Heart left ventricle (tissue), 16 donors: ENCODE results near the gene SCLT1. TPM values are rescaled to one million over a fixed set of nuclear protein-coding genes. Genes with fewer than 3 reads are reported as not detected.

Source experiments
- ATAC-seq, 4 donors: fragments of 200-7000 bp; cut with Tn5 transposase; one replicate each; pipeline ENCODE4 v1.9.1; 2020 to 2022; ENCODE audit warnings: moderate library complexity in 4 of 4, mild to moderate bottlenecking in 3 of 4, moderate number of reproducible peaks in 1 of 4
- DNase-seq, 5 donors: peaks; one replicate each; pipeline ENCODE4 v3.0.0-alpha.2; 2020
- H3K27ac ChIP-seq, 12 donors: fragments of 200-600 bp; sonication (generic) in 4 of 12; one replicate each; pipeline versions ENCODE4 v1.5.0 to v1.8.0; 2016 to 2022; ENCODE audit warnings: mild to moderate bottlenecking in 2 of 12
- H3K27me3 ChIP-seq, 9 donors: fragments of 200-600 bp; sonication (generic) in 2 of 9; one replicate each; pipeline versions ENCODE4 v1.5.1 to v1.8.0; 2016 to 2022; ENCODE audit warnings: mild to moderate bottlenecking in 3 of 9
- H3K36me3 ChIP-seq, 9 donors: fragments of 200-600 bp; sonication (generic) in 2 of 9; one replicate each; pipeline versions ENCODE4 v1.5.0 to v1.8.0; 2018 to 2022; ENCODE audit warnings: mild to moderate bottlenecking in 2 of 9
- H3K4me1 ChIP-seq, 12 donors: fragments of 200-600 bp; sonication (generic) in 4 of 12; one replicate each; pipeline versions ENCODE4 v1.5.0 to v1.8.0; 2016 to 2022; ENCODE audit warnings: mild to moderate bottlenecking in 3 of 12
- H3K4me3 ChIP-seq, 12 donors: fragments of 200-600 bp; sonication (generic) in 4 of 12; one replicate each; pipeline versions ENCODE4 v1.5.0 to v1.8.0; 2017 to 2022; ENCODE audit warnings: mild to moderate bottlenecking in 9 of 12, moderate library complexity in 4 of 12
- H3K9me3 ChIP-seq, 12 donors: fragments of 200-600 bp; sonication (generic) in 4 of 12; one replicate each; pipeline versions ENCODE4 v1.5.0 to v1.8.0; 2016 to 2022; ENCODE audit warnings: mild to moderate bottlenecking in 1 of 12
- CTCF ChIP-seq, 12 donors: fragments of 200-600 bp; sonication (generic) in 4 of 12; IDR thresholded peaks; one replicate each; pipeline versions ENCODE4 v1.5.0 to v1.8.0; 2018 to 2022; ENCODE audit warnings: antibody characterized with exemption in 12 of 12, mild to moderate bottlenecking in 5 of 12
- POLR2A ChIP-seq, 2 donors: fragments of 450-650 bp; IDR thresholded peaks; one replicate each; pipeline ENCODE4 v1.6.1; 2017; ENCODE audit warnings: antibody characterized with exemption in 2 of 2, mild to moderate bottlenecking in 2 of 2, moderate library complexity in 2 of 2
- WGBS, 4 donors: extraction: QIAGEN DNeasy Blood & Tissue Kit in 2 of 4; methylation state at CpG; one replicate each; pipeline versions ENCODE4 v1.1.5 to v1.1.7; 2013 to 2018; 5-methylcytosine and 5-hydroxymethylcytosine counted together
- intact Hi-C, 10 donors: fragments of 100-400 bp; cut with DNase I; formaldehyde crosslinking; loops; one replicate each; pipeline versions ENCODE4 v1.11.1 to v1.14.2; 2022
- polyA plus RNA-seq, 2 donors: library from polyadenylated mRNA; stranded (reverse); fragments of 200-250 nt; gene quantifications; one replicate each; pipeline ENCODE4 v1.2.3, GENCODE V29; 2013
- total RNA-seq, 9 donors: library from RNA; depleted of rRNA in 2 of 9; stranded (reverse); fragments of >200 nt in 2 of 9; fragmentation: NEBNext Ultra II Directional in 3 of 9; extraction: Animal tissue kit (Norgen Biotek cat#: 25700) in 3 of 9; gene quantifications; one replicate each; pipeline versions ENCODE4 v1.1.0 to v1.2.4, GENCODE V29; 2016 to 2023
- donor health status: ischemic (EF 13 %, LVEDD 7.1; RV severe dilation, severe dysfunction).
- donor health status: healthy with polysubstance abuse.
- donor health status: DM: no; HTN: yes; CAD: no.
- donor health status: DM: no; HTN: no; CAD: no.
- donor health status: ischemic (EF 25% LVEDD 6.9; RV normal size, moderate dysfunction).
- donor health status: ischemic (EF 25% LVEDD 5.7; RV mildly dilated, moderate dysfunction).
- donor health status: healthy.
- donor health status: DM: yes; HTN: yes; CAD: no.
- donor health status: ischemic (EF 35%, LVEDD 5.7; RV mildly dilated, moderate dysfunction).
- donor health status: nonischemic (EF 11% LVEDD 7.7; RV severe dilation, severe dysfunction).
- donor health status: DM: yes; HTN: yes; CAD: no.
- donor health status: PGD.
- donor health status: ischemic (EF 29% LVEDD 5.4; RV normal size, mild dysfunction).
- donor health status: nonischemic (EF 23%, LVEDD 6.1; RV moderate dilation, normal function).

Gene SCLT1
- total and polyA plus RNA-seq, 11 donors, result 3.4 to 13.7 (median 10.1) TPM

DNA sequence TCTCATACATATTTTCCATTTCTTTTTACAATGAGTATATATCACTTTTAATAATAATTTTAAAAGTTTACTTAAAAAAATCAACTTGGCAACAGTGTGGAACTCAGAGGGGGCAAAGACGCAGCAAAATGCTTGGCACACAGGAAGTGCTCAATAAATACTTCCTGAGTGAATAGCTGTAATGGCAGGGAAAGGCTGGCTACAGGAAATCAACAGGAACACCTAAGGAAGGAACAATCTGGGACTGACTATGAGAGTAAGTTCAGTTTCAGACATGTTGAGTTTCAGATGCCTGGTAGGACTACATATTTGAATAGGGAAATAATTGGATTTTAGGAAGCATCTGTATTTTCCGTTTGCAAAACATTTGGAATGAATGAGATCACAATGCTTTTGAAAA lies 137.6 kb downstream of the SCLT1 start:
- no peaks in the 10 kb centered on the region for H3K9me3 ChIP-seq
- peaks cover 0 to 3% (median 0%) of the 10 kb centered on the region in 12 donors for H3K4me1 ChIP-seq
- H3K27ac ChIP-seq, result no peak overlapping the region
- DNase-seq, result no peak
- H3K4me3 ChIP-seq, result no peak overlapping the region
- TF ChIP-seq CTCF (IDR thresholded peaks at IDR 0.05) (no peak), POLR2A (IDR thresholded peaks at IDR 0.05) (no peak)
- 55 to 70% (median 62%) methylated on average over 2 of the region's 2 CpGs for WGBS, 4 donors
- intact Hi-C loops, result no loop called here
- ATAC-seq, result no peak
- H3K27me3 ChIP-seq, result no peaks in the 10 kb centered on the region
- peaks cover 0 to 13% (median 0%) of the 10 kb centered on the region in 9 donors for H3K36me3 ChIP-seq

GRCh38 chr4:128954941-128955340 lies 138.4 kb downstream of the SCLT1 start:
- DNase-seq, result no peak
- WGBS, 4 donors, result 93 to 97% (median 95%) methylated on average over 2 of the region's 2 CpGs
- no peak for TF ChIP-seq CTCF (IDR thresholded peaks at IDR 0.05)
- TF ChIP-seq POLR2A (IDR thresholded peaks at IDR 0.05), result no peak

GRCh38 chr4:128951316-128951715 lies 142.0 kb downstream of the SCLT1 start:
- ATAC-seq (no peak), DNase-seq (no peak)
- no peak overlapping the region for H3K27ac ChIP-seq
- no peaks in the 10 kb centered on the region for H3K27me3 ChIP-seq
- intact Hi-C loops, result no loop called here
- H3K4me1 ChIP-seq, result peaks cover 0 to 3% (median 0%) of the 10 kb centered on the region in 12 donors
- no peak overlapping the region for H3K4me3 ChIP-seq
- H3K9me3 ChIP-seq, result no peaks in the 10 kb centered on the region
- peaks cover 0 to 27% (median 0%) of the 10 kb centered on the region in 9 donors for H3K36me3 ChIP-seq
- 57 to 72% (median 64%) methylated on average over 2 of the region's 2 CpGs for WGBS, 4 donors
- TF ChIP-seq POLR2A (IDR thresholded peaks at IDR 0.05), result no peak
- TF ChIP-seq CTCF (IDR thresholded peaks at IDR 0.05), result no peak

More at GRCh38 chr4:128954941-128955340, 138.4 kb downstream of the SCLT1 start:
- Histone ChIP-seq H3K27me3 (no peaks in the 10 kb centered on the region), H3K4me3 (no peak overlapping the region), H3K9me3 (no peaks in the 10 kb centered on the region), H3K36me3 (peaks cover 0 to 13% (median 0%) of the 10 kb centered on the region in 9 donors), H3K27ac (no peak overlapping the region), H3K4me1 (peaks cover 0 to 3% (median 0%) of the 10 kb centered on the region in 12 donors)
- intact Hi-C loops, result no loop called here
- no peak for ATAC-seq

- ATAC-seq (no peak), DNase-seq (no peak)
- no peak overlapping the region for H3K27ac ChIP-seq
- intact Hi-C loops, result no loop called here
- no peak for TF ChIP-seq CTCF (IDR thresholded peaks at IDR 0.05)
- TF ChIP-seq POLR2A (IDR thresholded peaks at IDR 0.05), result no peak
- no peaks in the 10 kb centered on the region for H3K9me3 ChIP-seq
- H3K4me1 ChIP-seq, result no peaks in the 10 kb centered on the region
- H3K27me3 ChIP-seq, result no peaks in the 10 kb centered on the region
- H3K36me3 ChIP-seq, result peaks cover 0 to 32% (median 2%) of the 10 kb centered on the region in 9 donors
- H3K4me3 ChIP-seq, result no peak overlapping the region
- 96 to 98% (median 97%) methylated on average over 2 of the region's 2 CpGs for WGBS, 4 donors
These were observed 142.5 kb downstream of the SCLT1 start for GRCh38 chr4:128950796-128951195.
